SKM-1 treated with dmso at 0.1 percent for 144 hours (cell line): ENCODE data around the gene FUT4.
A peak's percentile ranks its signal among the peaks of the same experiment; 100 is the strongest.
"Not testable (repeated sequence)": the region's sequence is repeated elsewhere in the genome, so short reads cannot be mapped to it uniquely, and the experiment has no call there.

Source experiments
- DNase-seq: peaks from one replicate; lab custom pipeline; 2025; ENCODE audit not compliant: unreplicated experiment; lab: John Stamatoyannopoulos, UW

Gene FUT4

GRCh38 chr11:94543695-94544645, at the start of gene FUT4:
Gene FUT4 (plus strand): TSS chr11:94543921. CDS start chr11:94544134, 213 bp downstream.
- DNase-seq: peak; percentile 82

GRCh38 chr11:94494126-94494680, 49.5 kb upstream of the FUT4 start:
- peak; percentile 47 for DNase-seq

GRCh38 chr11:94500181-94500580, 43.5 kb upstream of the FUT4 start:
- no peak for DNase-seq

GRCh38 chr11:94501522-94501921, 42.2 kb upstream of the FUT4 start:
- no peak for DNase-seq

GRCh38 chr11:94504689-94505293, 38.9 kb upstream of the FUT4 start:
- peak; percentile 27 for DNase-seq

- DNase-seq: not testable (repeated sequence)
Measured at GRCh38 chr11:94506513-94506912, 37.2 kb upstream of the FUT4 start.

GRCh38 chr11:94507485-94507884, 36.2 kb upstream of the FUT4 start:
- DNase-seq: no peak

GRCh38 chr11:94511932-94512781, 31.6 kb upstream of the FUT4 start, which contains the start of gene C11orf97:
Gene C11orf97 (plus strand): TSS chr11:94512461. CDS start chr11:94512529, 68 bp downstream.
- peak; percentile 16 for DNase-seq

GRCh38 chr11:94513091-94513490, 30.6 kb upstream of the FUT4 start:
- DNase-seq: no peak

- DNase-seq: no peak
Measured at GRCh38 chr11:94515398-94515797, 28.3 kb upstream of the FUT4 start.

- DNase-seq: no peak
Measured at GRCh38 chr11:94516725-94517124, 27.0 kb upstream of the FUT4 start.

GRCh38 chr11:94518300-94518699, 25.4 kb upstream of the FUT4 start:
- DNase-seq: no peak

- DNase-seq: peak; percentile 6
Measured at GRCh38 chr11:94519478-94520084, 24.1 kb upstream of the FUT4 start.

- DNase-seq: peak; percentile 36
Measured at GRCh38 chr11:94521684-94522083, 22.0 kb upstream of the FUT4 start.

GRCh38 chr11:94524341-94524740, 19.4 kb upstream of the FUT4 start:
- DNase-seq: no peak

- DNase-seq: no peak
Measured at GRCh38 chr11:94525546-94526324, 18.0 kb upstream of the FUT4 start.

- DNase-seq: peak; percentile 56
Measured at GRCh38 chr11:94526645-94527438, 16.9 kb upstream of the FUT4 start.

GRCh38 chr11:94528551-94528950, 15.2 kb upstream of the FUT4 start:
- no peak for DNase-seq

- no peak for DNase-seq
Measured at GRCh38 chr11:94532211-94532610, 11.5 kb upstream of the FUT4 start.
